SU-DHL-6 (cell line): Measurements from ENCODE around the gene GPR35.

Source experiments
- H2AFZ ChIP-seq: fragments of 200-600 bp; sonication (generic); 2 replicates; pipeline ENCODE4 v1.6.1; 2014; ENCODE audit warnings: low read depth, mild to moderate bottlenecking, moderate library complexity, mixed read lengths, antibody characterized with exemption, low read length; ENCODE audit not compliant: severe bottlenecking
- H3F3A ChIP-seq: fragments of 200-600 bp; shearing (Covaris generic); 2 replicates; pipeline ENCODE4 v1.6.0; 2016; ENCODE audit warnings: antibody characterized with exemption, mild to moderate bottlenecking; ENCODE audit not compliant: insufficient read depth
- H3K27ac ChIP-seq: fragments of 200-600 bp; sonication (generic); 2 replicates; pipeline ENCODE4 v1.5.1; 2016; ENCODE audit warnings: low read depth, mild to moderate bottlenecking, low read length, moderate library complexity, mixed read lengths
- H3K27me3 ChIP-seq: fragments of 200-600 bp; sonication (generic), shearing (Covaris generic); 2 replicates; pipeline ENCODE4 v1.6.0; 2014; ENCODE audit warnings: mild to moderate bottlenecking, low read length
- H3K36me3 ChIP-seq: fragments of 200-600 bp; sonication (generic); 2 replicates; pipeline ENCODE4 v1.6.1; 2014; ENCODE audit warnings: mild to moderate bottlenecking, low read length, mixed read lengths
- H3K4me2 ChIP-seq: fragments of 300-600, 200-600 bp; shearing (Covaris generic), sonication (generic); 2 replicates; pipeline ENCODE4 v1.6.0; 2014; ENCODE audit warnings: low read length, low read depth, mild to moderate bottlenecking; ENCODE audit not compliant: poor library complexity, severe bottlenecking
- H3K4me3 ChIP-seq: fragments of 200-600 bp; sonication (generic); 2 replicates; pipeline ENCODE4 v1.5.1; 2014; ENCODE audit warnings: antibody characterized with exemption, low read length, mild to moderate bottlenecking, mixed read lengths; ENCODE audit not compliant: insufficient read depth, poor library complexity, severe bottlenecking
- H3K79me2 ChIP-seq: fragments of 200-600 bp; sonication (generic); 2 replicates; pipeline ENCODE4 v1.6.1; 2014; ENCODE audit warnings: mild to moderate bottlenecking, low read length, moderate library complexity; ENCODE audit not compliant: insufficient read depth
- H3K9ac ChIP-seq: fragments of 200-600 bp; sonication (generic); 2 replicates; pipeline ENCODE4 v1.7.0; 2014; ENCODE audit warnings: mild to moderate bottlenecking, low read length
- H3K9me2 ChIP-seq: fragments of 200-600 bp; sonication (generic); replicated peaks from 2 replicates; pipeline ENCODE4 v1.6.1; 2014; ENCODE audit warnings: low read length; ENCODE audit not compliant: insufficient read depth
- H3K9me3 ChIP-seq: fragments of 200-600 bp; sonication (generic); 2 replicates; pipeline ENCODE4 v1.6.1; 2014; ENCODE audit warnings: low read length, mixed read lengths; ENCODE audit not compliant: insufficient read depth
- H4K20me1 ChIP-seq: fragments of 200-600 bp; sonication (generic); 2 replicates; pipeline ENCODE4 v1.6.1; 2014; ENCODE audit warnings: low read depth, mild to moderate bottlenecking, antibody characterized with exemption, low read length, moderate library complexity, mixed read lengths
- CTCF ChIP-seq: fragments of 200-600 bp; sonication (generic); IDR thresholded peaks from one replicate; pipeline ENCODE4 v1.5.1; 2017; ENCODE audit warnings: antibody characterized with exemption, mild to moderate bottlenecking, low read length, moderate library complexity; ENCODE audit not compliant: insufficient read depth, poor library complexity, severe bottlenecking
- EZH2phosphoT487 ChIP-seq: fragments of 200-600 bp; sonication (generic), shearing (Covaris generic); conservative IDR thresholded peaks from 2 replicates; pipeline ENCODE4 v1.6.1; 2018; ENCODE audit warnings: mild to moderate bottlenecking, antibody characterized with exemption, low read length, moderate library complexity, mixed read lengths

The GPR35 gene

GRCh38 chr2:240620859-240621258 is 4.4 kb upstream of the GPR35 start:
- Histone ChIP-seq H2AFZ (no peak overlapping the region), H3K79me2 (no peaks in the 10 kb centered on the region), H3K9ac (no peak overlapping the region), H3K4me3 (no peak overlapping the region), H3F3A (no peaks in the 10 kb centered on the region), H3K9me2 (no peaks in the 10 kb centered on the region), H3K36me3 (no peaks in the 10 kb centered on the region), H3K4me2 (no peak overlapping the region), H3K27me3 (no peaks in the 10 kb centered on the region), H3K9me3 (no peaks in the 10 kb centered on the region), H4K20me1 (no peaks in the 10 kb centered on the region), H3K27ac (no peak overlapping the region)
- TF ChIP-seq EZH2phosphoT487 = no peak
- no peak for TF ChIP-seq CTCF

GRCh38 chr2:240622060-240622411 is 3.2 kb upstream of the GPR35 start:
- Histone ChIP-seq H3K27me3 (no peaks in the 10 kb centered on the region), H3K79me2 (no peaks in the 10 kb centered on the region), H2AFZ (no peak overlapping the region), H3K9ac (no peak overlapping the region), H3K4me2 (no peak overlapping the region), H3K9me3 (no peaks in the 10 kb centered on the region), H3K4me3 (no peak overlapping the region), H3K36me3 (no peaks in the 10 kb centered on the region), H3F3A (no peaks in the 10 kb centered on the region), H4K20me1 (no peaks in the 10 kb centered on the region), H3K9me2 (no peaks in the 10 kb centered on the region), H3K27ac (no peak overlapping the region)
- no peak for TF ChIP-seq CTCF
- TF ChIP-seq EZH2phosphoT487 = no peak

- Histone ChIP-seq H3K79me2 (no peaks in the 10 kb centered on the region), H3K4me2 (no peak overlapping the region), H3F3A (no peaks in the 10 kb centered on the region), H3K9me2 (no peaks in the 10 kb centered on the region), H3K36me3 (no peaks in the 10 kb centered on the region), H2AFZ (no peak overlapping the region), H3K9ac (no peak overlapping the region), H3K9me3 (no peaks in the 10 kb centered on the region), H3K4me3 (no peak overlapping the region), H4K20me1 (no peaks in the 10 kb centered on the region), H3K27ac (no peak overlapping the region), H3K27me3 (no peaks in the 10 kb centered on the region)
- no peak for TF ChIP-seq EZH2phosphoT487
- TF ChIP-seq CTCF = no peak
Measured at GRCh38 chr2:240622531-240623235, 2.6 kb upstream of the GPR35 start.
